Esophagus mucosa (tissue), 1 donor: ENCODE measurements around the gene NXF3. TPM values are rescaled to one million over a fixed set of nuclear protein-coding genes. Genes with fewer than 3 reads are reported as not detected.
"Not testable (repeated sequence)": the region's sequence is repeated elsewhere in the genome, so short reads cannot be mapped to it uniquely, and the experiment has no call there.

ENCODE experiments used
- ATAC-seq: fragments of 200-7000 bp; cut with Tn5 transposase; one replicate; pipeline ENCODE4 v1.9.1; 2020
- total RNA-seq: library from RNA; stranded (reverse); gene quantifications from one replicate; pipeline ENCODE4 v1.2.4, GENCODE V29; 2023
- donor health status: DM: yes; HTN: yes; CAD: no.

The NXF3 gene
- total RNA-seq, result not detected

DNA sequence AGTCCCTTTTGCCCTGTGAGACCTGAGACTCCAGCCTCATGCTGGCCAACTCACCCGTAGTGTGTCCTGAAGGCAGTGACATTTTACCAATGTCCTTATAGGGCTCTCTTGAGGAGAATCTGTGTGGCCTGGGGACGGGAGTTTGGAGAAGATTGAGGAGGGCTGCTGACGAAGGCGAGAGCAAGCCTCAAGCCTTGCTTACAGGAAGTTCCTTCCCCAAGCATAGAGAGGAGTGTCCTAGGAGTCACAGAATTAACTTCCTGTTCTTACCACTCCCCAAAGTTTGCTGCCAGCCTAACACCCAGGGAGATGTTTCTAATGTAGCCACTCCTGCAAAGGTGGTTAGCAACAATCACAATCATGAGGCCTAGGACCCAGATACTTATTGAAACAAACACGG, at the start of gene NXF3:
TSS of gene NXF3 (minus strand) at position 202 of the 400 bp plus-strand sequence. CDS start at position 82, 120 bp downstream.
- ATAC-seq, result no peak

DNA sequence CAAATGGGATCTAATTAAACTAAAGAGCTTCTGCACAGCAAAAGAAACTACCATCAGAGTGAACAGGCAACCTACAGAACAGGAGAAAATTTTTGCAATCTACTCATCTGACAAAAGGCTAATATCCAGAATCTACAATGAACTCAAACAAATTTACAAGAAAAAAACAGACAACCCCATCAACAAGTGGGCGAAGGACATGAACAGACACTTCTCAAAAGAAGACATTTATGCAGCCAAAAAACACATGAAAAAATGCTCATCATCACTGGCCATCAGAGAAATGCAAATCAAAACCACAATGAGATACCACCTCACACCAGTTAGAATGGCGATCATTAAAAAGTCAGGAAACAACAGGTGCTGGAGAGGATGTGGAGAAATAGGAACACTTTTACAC, 43.6 kb upstream of the NXF3 start:
- not testable (repeated sequence) for ATAC-seq

DNA sequence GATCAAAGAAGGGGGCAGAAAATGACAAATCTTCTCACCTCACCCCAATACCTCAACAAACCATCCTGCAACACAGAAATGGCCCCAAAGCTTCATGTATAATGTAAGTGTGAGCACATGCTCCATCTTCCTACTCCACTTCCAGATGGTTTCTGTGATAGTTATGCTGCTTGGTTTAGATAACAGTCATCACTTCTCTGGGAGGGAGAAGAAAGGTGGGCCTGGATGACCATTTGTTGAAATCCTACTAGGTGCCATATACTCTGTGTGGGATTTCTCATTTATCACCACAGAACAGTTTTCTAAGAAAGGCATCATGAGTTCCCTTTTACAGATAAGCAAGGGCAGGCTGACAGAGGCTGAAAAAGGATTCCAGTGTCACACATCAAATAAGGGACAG, 31.3 kb upstream of the NXF3 start:
- ATAC-seq, result no peak

GRCh38 chrX:103120748-103121147, 27.8 kb upstream of the NXF3 start:
- no peak for ATAC-seq

GRCh38 chrX:103116970-103117369, 24.0 kb upstream of the NXF3 start:
- ATAC-seq, result not testable (repeated sequence)

DNA sequence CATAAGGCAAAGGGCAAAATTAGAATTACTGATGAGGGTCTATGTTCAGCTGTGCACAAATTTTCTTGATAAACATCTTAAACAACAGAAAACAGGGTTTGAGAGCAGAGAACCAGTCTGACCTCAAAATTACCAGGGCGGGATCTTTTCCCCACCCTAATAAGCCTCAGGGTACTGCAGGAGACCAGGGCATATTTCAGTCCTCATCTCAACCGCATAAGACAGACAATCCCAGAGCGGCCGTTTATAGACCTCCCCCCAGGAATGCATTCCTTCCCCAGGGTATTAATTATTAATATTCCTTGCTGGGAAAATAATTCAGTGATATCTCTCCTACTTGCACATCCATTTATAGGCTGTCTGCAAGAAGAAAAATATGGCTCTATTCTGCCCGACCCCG, 16.6 kb upstream of the NXF3 start:
- not testable (repeated sequence) for ATAC-seq

GRCh38 chrX:103107836-103108235, 14.9 kb upstream of the NXF3 start:
- ATAC-seq, result no peak

- ATAC-seq, result not testable (repeated sequence)
These were observed 14.3 kb upstream of the NXF3 start for GRCh38 chrX:103107227-103107737.

GRCh38 chrX:103104370-103104769, 11.4 kb upstream of the NXF3 start:
- not testable (repeated sequence) for ATAC-seq

DNA sequence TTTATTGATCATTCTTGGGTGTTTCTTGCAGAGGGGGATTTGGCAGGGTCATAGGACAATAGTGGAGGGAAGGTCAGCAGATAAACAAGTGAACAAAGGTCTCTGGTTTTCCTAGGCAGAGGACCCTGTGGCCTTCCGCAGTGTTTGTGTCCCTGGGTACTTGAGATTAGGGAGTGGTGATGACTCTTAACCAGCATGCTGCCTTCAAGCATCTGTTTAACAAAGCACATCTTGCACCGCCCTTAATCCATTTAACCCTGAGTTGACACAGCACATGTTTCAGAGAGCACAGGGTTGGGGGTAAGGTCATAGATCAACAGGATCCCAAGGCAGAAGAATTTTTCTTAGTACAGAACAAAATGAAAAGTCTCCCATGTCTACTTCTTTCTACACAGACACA, 10.9 kb upstream of the NXF3 start:
- ATAC-seq, result not testable (repeated sequence)

- no peak for ATAC-seq
These were observed 8.5 kb upstream of the NXF3 start for GRCh38 chrX:103101299-103102042.

GRCh38 chrX:103100484-103100883, 7.5 kb upstream of the NXF3 start:
- ATAC-seq, result no peak

DNA sequence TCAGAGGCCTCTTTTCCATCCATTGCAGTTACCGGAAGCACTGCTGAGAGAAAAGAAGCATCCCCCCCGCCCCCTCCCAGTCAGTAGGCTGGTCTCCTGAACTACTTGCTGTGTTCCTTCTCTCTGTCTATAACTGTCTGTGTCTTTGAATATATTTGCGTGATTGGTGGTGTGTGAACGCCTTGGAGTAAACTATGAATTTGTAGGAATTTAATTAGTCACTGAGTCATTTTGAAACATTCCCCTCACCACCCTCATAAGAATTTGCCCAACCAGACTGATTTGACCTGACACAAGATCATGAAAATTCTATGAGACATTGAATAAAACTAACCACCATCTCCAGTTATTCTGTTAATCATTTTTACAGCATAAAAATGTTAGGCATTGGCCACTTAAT, 6.7 kb upstream of the NXF3 start:
- no peak for ATAC-seq

- no peak for ATAC-seq
These were observed 5.5 kb upstream of the NXF3 start for GRCh38 chrX:103098488-103098887.

GRCh38 chrX:103081051-103081450, 11.9 kb downstream of the NXF3 start:
- no peak for ATAC-seq

DNA sequence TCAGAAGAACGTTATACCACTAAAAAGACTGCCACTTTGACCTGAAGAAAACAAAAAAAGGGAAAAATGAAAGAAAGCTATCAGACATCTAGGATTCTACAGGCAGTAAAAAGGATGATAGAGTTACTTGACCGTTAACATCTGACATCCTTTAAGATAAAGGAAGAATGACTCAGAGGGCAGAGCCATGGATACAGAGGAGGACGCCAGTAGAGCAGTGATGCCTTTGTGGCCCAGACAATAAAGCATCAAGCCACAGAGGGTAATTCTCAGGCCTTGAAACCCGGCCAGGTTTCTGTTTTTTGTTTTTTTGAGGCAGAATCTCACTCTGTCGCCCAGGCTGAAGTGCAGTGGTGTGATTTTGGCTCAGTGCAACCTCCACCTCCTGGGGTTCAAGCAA, 19.5 kb downstream of the NXF3 start:
- no peak for ATAC-seq

DNA sequence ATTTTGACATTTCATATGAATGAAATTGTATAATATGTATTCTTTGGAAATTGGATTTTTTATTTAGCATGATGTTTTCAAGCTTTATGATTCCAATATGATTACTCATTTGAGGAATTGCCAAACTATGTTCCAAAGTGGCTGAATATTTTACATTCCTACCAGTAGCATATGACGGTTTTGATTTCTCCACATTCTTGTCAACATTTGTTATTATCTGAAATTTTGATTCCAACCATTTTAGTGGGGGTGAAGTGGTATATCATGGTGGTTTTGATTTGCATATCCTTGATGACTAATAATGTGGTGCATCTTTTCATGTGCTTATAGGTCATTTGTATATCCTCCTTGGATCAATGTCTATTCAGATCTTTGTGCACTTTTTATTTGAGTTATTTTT, 26.3 kb downstream of the NXF3 start:
- ATAC-seq, result no peak

DNA sequence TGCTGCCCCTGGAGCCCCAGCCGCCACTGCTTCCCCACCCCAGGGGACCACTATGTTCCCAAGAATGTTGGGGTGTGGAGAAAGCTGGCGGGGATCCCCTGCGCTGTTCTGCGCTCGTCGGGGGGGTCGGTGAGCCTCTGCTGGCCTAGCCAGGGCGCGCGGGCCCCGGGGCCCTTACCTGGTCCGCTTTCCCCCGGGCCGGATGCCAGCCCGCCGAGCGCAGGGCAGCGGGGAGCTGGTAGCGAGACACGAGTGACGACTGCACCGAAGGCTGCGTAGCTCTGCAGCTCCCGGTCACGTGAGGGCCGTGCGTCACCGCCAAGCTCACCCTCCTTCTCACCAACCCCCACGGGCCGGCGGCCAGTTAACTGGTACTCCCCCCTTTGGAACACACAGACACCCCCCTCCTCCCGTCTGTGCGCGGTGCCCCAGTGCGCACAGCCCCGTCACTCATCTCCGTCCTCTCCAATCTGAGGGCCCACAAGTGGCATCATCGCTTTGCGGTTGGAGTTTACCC, 29.0 kb downstream of the NXF3 start, which contains the start of gene BEX1:
TSS of gene BEX1 (minus strand) at position 254 of the 517 bp plus-strand sequence. CDS start 897 bp downstream, outside the sequence.
- ATAC-seq, result no peak

DNA sequence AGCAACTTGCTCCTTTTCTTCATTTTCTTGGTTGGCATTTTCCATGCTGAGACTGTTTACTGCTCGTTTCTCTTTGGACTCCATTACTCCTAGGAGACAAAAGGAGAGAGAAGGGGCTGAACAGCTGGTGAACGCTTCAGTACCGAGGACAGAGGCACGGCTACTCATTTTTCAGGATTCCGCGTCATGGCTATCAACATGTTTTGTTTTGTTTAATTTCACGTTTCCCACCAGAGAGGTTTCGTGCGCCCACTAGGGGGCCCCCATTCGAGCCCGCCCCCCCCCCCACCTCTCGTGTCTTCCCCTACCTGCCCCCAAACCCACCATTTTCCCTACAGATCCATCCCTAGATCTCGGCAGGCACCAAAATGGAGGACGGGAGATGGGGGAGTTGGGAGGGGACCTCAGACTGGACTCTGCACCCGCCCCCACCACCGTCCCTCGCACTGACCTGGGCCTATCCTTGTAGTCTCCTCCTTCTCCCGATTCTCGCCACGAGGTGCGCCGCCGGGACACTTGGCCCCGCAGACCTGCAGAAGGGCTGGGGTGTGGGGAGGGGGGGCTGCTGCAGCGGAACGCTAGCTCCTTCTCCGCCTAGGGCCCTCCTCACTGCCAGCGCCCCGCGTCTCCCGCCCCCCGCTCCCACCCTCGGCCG, 29.6 kb downstream of the NXF3 start:
- no peak for ATAC-seq

GRCh38 chrX:103061486-103061885, 31.5 kb downstream of the NXF3 start:
- ATAC-seq, result no peak

GRCh38 chrX:103056902-103057301, 36.0 kb downstream of the NXF3 start:
- ATAC-seq, result no peak

DNA sequence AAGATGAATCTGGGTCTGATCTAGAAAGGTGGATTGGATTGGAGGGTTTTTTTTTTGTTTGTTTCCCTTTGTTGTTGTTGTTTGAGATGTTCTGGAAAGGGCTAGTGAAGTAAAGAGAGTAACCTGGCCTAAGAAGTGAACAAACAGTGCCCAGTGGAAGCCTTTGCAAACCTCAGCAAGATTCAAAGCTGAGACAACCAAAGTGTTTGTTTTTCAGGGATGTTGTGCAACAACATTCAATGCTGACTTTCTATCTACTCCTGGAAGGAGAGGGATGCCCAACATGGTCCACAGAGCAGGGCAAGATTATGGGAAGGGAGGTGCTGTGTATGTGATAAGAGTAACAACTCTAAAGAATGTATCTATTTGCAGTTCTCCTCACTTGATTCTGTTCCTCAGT, 40.3 kb downstream of the NXF3 start:
- no peak for ATAC-seq

- ATAC-seq, result no peak
These were observed 41.6 kb downstream of the NXF3 start for GRCh38 chrX:103051260-103051789.
